NCI-H510A treated with DMSO at 0.1 percent for 48 hours (cell line): Measurements from ENCODE around the gene PPP1CA.
A peak's percentile ranks its signal among the peaks of the same experiment; 100 is the strongest.

Experiments
- DNase-seq: peaks from one replicate; lab custom pipeline; 2025; lab: John Stamatoyannopoulos, UW

The PPP1CA gene

DNA sequence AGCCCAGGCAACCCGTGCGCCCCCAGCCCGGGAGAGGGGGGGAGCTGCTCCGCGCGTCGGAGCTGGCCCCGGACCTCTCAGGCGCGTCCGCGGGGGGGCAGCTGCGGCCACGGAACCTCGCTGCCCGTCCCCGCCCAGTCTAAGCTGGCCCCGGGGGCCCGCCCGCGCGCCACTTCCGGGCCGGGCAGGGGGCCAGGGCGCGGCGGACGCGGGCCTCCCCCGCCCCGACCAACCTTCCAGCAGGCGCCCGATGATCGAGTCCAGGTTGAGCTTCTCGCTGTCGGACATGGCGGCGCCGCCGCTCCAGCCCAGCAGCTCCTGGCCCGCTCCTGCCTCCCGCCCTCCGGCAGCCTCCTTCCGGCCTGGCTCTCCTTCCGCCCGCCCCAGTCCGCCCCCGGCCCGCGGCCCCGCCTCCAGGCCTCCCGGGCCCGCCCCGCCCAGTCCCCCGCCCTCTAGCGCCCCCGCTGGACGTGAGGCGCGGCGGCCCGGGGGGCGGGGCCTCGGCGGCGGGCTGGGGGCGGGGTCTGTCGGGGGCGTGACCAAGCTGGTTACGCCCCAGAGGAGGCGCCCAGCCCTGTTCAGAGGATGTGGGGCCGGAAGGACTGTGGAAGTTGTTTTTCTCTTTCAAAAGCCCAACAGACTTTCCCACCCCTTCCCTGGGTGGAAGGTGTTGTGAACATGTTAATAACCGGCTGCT lies at the start of gene PPP1CA:
PPP1CA (minus strand) TSS at position 364 of the 697 bp plus-strand sequence; CDS start at position 288, 76 bp downstream.
- peak; percentile 90 for DNase-seq

DNA sequence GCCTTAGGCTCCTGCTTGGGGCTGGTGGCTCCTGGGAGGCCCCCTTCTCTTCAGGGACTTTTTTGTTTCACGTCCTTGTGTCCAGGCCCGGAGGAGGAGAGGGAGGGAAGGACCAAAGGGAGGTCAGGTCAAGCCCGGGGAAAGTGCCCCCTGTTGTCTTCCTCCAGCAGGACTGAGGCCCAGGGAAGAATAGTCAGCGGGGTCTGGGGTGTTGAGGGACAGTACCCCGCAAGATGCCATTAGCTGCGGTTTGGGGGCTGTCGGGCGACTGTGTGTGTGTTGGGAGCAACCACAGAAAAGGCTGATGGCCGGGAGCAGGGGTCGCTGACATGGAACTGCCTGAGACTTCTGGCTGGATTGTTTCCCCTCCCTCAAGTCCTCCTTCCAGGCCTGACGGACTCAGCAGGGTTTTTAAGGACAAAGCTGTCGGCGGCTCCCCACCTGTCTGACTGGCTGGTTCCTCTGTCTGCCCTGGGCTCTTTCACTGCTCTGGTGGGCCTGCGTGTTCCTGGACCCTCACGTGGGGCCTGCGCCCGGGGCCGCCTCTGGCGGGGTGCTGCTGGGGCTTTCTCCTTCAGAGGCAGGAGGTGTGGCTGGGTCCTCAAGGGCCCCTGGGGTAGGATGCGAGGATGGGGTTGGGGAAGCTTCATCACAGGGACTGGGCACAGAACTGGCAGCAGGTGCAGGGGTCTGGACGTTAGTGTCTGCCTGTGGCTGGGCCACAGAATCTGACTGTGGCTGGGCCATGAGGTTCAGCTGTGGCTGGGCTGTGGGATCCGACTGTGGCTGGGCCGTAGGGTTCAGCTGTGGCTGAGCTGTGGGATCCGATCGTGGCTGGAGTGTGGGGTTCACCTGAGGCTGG lies 49.4 kb upstream of the PPP1CA start:
- no peak for DNase-seq

DNA sequence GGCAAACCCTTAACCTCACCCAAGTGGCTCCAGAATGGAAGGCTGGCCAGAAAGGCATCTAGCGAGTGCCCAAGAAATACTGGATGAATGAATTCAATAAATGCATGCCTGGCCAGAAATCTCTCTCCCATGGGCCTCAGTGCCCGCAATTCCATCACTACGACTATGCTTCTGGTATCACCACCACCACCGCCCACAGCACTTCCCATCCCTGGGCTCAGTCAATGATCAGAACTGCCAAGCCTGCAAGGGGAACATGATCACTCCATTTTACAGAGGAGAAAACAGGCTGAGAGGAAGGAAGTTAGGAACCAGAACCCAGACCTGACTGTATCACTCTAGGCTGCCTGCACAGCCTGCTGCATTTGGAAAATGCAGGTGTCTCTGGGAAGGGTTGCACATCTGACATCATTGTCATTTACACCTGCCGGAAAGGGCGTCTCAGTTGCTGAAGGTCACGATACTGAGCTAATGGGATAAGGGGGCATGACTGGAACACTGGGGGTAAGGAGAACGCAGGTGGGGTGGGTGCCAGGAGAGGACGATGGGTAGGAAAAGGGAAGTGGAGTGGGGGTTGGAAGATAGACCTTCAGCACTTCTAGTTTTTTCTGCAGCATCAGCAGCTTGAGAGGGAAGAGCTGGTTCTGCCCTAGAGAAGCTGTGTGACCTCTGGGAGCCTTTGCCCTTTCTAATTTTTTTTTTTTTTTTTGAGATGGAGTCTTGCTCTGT lies 47.6 kb upstream of the PPP1CA start:
- DNase-seq, result peak; percentile 68

DNA sequence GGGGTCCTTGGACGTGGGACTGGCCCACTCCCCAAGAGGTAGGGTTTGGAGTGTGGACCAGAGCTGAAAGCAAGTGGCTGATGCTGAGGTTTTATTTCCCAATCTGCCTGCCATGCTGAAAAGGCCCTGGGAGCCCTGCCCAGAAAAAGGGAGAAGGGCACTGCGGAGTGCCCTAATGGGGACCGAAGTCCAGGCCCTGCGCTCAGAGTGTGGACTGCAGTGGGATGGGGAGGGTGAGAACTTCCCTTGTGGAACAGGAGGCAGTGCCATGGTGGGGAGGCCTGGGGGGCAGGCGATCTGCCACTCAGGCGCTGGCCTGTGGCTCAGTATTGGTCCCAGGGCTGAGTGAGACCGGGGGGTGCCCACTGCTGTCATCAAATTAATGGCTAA lies 46.6 kb upstream of the PPP1CA start:
- DNase-seq, result no peak

DNA sequence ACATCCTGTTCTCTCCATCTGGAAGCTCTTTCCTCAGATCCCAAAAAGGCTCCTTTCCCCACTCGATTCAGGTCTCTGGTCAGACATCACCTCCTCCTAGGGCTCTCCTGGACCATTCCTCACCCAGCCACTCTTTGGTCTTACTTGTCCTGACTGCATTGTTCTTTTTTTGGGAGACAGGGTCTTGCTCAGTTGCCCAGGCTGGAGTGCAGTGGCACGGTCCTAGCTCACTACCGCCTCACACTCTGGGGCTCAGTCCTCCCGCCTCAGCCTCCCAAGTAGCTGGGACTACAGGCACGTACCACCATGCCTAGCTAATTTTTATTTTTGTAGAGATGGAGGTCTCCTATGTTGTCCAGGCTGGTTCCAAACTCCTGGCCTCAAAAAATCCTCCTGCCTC lies 43.9 kb upstream of the PPP1CA start:
- no peak for DNase-seq

DNA sequence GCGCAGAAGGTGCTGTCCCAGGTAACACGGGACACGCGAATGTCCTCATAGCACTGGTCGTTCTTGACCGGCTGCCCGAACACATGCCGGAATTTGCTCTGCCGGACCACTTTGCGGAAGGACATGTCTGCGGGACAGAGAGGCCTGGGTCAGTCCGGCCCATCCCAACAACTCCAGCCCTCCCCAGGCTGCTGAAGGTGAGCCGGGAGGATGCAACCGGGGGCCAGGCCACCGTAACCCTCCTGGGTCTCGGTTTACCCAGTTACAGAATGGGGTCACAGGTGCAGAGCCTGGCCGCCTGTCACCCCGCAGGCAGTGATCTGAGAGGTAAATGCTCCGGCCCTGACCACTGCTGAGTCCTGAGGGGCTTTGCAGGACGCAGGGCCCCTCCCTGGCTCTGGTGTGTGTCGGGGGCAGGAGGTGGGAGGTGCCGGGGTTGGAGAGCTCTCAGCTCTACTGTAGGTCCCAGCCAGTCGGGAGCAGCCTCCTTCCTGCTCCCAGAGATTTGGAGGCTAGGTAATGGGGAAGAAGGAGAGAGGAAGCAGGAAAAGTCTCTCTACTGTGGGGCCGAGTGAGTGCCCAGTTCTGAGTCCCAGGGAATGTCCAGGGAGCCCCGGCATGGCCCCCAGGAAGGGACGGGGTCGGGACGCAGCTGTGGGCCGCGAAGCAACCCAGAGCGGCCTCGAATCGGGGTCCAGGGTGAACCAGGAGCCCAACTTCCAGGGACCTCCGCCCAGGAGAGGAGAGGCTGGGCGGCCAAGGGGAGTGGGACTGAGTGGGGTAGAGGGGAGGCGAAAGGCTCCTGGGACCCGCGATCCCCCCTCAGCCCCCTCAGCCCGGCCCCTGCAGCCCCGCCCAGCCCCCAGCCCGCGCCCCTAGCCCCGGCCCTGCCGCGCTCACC lies 41.1 kb upstream of the PPP1CA start:
- DNase-seq, result no peak

DNA sequence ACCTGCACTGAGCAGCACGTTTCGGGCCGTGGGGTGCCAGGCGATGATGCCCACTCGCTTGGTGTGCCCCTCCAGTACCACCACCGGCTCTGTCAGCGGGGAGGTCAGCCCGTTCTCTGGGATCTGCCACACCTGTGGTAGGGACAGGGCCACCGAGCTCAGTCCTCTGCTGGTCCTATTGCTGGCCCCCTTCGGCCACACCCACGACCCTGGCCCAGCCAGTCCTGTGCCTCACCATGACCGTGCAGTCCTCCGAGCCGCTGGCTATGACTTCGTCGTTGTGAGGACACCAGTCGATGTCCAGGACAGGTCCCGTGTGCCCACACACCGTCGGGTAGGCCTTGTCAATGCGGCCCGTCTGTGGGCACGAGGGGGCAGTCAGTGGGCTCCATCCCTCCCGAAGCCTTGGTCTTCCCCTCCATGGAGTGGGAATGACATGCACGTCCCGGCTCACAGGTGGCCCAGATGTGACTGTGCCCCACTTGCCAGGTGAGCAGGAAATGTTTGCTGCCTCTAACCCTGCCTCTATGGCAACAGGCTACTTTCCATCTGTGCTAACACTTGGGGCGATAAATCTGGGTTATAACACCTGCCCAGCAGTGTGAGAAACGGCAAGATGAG lies 40.2 kb upstream of the PPP1CA start:
- no peak for DNase-seq

DNA sequence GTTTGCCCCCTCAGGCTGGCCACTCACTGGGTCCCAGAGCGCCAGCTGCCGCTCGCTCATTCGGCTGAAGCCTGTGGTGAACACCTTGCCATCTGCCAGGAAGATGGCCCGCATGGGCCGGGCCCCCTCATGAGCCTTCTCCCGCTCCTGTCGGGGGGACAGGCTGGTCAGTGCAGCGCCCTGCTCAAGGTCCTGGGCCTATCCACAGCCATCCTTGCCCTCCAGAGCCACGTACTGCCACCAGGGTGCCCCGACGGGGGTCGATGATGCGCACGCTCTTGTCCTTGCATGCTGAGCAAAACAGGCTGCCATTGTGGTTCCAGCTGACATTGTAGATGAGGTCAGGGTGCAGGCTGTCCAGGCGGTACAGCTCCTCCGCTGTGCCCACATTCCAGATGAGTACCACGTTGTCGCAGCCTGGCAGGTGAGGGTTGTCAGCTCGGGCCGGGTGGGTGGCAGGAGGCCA lies 39.5 kb upstream of the PPP1CA start:
- DNase-seq, result no peak

DNA sequence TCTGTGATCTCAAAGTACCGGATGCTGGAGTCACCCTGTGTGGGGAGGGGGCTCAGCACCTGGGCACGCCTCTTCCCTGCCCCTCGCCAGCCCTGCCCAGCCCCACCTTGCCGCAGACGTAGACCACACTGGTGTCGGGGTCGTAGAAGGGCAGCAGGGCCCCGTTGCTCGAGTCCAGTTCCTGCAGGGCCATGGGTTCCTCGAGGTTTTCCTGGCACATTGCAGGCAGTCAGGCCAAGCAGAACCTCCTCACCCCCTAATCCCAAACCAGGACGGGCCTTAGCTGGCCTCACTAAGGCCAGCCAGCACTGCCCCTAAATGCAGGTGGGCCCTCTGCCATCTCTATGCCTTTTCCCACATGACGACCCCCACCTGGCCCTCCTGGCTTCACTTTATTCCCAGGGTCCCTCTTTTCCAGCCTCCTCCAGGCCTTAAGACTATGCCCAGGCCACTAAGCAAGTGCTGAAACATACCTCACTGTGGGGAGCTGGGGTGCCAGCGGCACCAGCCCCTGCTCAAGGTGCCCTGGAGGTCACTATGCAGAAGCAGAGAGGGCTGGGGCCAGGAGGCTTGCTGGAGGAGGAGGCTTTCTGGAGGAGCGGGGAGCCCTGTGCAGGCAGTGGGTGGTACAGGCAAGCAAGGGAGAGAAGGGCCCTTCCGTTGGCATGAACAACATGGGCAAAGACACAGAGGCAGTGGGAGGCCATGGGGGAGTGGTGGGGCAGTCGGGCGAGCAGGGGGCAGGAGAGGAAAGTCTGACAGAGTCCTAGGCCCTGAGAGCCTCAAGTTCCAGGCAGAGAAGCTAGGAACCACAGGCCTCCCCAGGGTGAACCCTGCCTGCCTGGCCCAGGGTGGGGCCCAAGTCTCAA lies 38.8 kb upstream of the PPP1CA start:
- DNase-seq, result no peak

DNA sequence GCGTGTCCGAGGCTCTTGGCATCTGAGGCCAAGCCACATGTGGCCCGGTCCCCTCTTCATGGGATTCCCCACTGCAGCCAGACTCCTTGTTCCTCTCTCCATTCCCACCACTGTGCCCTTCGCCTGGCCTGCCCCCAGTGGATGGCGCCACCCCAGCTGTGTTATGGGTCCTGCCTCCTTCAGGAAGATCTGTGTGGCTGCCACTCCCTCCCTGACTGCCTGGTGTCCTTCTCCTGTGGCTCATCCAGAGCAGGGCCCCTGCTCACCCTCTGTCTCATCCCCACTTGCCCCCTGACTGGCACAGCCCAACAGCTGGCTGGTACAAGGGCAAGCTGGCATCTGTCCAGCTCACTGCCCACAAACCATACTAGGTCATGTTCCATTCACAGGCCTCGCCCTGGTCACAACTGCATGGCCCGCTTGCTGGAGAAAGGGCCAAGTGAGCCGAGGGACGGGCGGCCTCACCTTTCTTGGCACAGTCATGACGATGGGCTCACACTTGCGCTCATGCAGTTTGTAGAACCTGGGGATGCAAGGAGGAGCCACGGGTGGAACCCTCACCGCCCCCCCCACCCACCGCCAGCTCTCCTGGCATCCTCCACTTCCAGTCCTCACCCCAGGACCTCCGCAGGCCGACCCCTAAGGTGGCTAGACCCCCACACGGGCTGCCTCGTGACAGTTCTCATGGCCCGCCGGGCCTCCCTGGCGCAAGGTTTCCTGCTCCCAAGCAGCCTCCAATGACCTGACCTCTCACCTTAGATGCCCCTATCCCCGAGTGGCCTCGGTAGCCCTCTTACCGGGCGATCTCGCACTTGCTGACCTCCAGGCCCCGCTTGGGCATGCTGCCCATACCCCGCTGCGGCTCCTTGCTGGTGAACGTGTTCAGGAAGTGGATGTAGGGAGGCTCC lies 37.9 kb upstream of the PPP1CA start:
- no peak for DNase-seq

DNA sequence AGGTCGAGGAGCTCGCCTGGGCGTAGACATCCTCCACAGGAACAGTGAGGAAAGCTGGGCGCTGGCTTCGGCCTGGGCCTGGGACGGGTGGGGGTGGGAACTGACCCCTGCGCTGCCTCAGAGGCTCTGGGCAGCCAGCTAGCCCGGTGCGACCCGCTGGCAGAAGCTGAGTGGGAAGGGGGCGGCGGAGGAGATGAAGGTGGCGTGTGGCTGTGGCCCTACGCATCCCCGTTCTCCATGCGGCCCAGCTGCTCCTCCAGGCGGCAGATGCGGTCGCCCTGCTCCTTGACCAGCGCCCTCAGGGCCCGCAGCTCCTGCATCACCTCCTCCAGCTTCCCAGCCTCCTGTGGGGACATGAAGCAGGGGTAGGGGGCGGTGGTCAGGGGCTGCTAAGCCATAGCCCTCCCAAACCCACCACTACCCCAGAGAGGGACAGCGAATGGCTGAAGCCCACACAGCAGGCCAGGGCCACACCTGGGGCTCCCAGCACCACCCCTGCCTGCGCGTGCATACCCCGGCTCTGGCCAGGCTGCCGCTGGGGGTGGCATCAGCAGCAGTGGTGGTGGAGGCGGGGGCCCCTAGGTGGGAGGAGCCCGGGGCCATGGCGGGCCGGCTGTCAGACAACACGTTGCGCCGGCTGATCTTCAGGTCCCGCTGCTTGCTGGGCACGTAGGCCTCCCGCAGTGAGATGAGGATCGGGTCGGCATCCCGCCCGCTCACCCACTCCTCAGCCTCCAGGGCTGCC lies 36.7 kb upstream of the PPP1CA start:
- no peak for DNase-seq

DNA sequence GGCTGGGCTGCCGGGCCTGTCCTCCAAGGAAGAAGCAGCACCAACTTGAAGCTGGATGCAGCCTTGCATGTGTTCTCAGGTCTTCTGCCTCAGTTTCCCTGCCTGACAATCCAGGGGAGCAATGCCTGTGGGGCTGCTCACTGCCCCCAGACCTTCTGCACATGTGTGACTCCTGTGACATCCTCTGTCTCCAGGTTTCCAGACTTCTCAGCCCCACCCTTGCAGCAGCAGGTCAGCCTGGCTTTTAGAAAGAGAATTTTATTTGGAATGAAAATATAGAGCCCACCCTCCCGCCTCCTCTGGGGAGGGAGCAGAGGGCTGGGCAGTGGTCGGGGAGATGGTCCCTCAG lies 36.1 kb upstream of the PPP1CA start:
- DNase-seq, result no peak

DNA sequence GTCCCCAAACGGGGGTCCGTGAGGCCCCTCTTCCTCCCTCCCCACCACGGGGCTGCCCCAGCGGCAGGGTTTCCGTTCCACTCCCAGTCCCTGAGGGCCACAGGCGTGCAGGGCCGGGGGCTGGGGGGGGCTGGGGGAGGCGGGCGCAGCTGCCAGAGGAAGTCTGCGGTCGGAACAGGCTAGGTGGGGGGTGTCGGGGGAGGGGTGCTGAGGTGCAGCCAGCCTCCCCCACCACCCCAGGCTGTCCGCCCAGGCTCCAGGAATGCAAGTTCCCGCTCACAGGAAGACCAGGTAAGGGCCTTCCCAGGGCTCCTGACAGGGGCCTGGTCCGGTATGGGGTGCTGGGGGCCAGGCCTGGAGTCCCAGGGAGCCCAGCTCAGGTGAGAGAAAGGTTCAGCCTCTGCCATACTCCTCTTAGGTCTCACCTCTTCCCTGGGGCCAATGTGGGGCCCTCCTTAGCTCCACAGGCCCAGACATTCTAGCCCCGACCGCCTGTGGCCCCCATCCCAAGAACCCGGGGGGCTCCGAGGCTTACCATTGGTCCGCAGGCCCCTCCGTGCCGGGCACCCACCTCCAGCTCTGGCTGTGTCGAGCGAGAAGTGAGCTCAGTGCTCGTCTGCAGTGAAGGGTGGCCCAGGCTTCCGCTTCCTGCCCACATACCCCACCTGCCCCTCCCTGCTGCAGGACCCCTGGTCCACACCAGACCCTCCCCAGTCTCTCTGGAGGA lies 35.6 kb upstream of the PPP1CA start, which contains the start of gene PTPRCAP:
PTPRCAP (minus strand) TSS at position 601 of the 727 bp plus-strand sequence; CDS start at position 538, 63 bp downstream.
- no peak for DNase-seq

DNA sequence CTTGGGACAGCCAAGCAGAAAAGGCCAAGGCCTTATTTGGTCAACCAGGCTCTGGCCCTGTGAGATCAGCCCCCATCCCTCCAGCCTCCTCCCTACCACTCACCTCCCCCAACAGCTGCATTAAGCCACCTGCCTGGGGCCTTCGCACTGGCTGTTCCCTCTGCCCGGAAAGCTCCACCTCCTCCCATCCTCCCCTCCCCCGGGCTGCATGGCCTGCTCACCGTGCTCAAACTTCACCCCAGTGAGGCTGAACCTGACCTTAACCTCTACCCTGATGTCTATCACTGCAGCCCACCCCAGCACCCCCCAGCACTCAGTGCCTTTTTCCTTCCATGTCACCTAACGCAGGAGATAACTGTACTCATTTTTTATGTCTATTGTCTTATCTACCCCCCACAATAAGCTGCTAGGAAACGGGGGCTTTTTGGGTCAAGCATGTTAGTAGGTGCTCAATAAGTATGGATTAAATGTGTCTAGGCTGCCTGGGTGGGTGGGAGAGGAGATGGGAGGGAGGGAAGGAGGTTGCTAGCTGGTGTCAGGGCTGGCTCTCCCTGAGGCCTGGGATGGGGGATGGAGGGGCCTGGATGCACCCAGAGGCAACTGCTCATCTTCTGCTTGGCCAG lies 34.9 kb upstream of the PPP1CA start:
- DNase-seq, result no peak

DNA sequence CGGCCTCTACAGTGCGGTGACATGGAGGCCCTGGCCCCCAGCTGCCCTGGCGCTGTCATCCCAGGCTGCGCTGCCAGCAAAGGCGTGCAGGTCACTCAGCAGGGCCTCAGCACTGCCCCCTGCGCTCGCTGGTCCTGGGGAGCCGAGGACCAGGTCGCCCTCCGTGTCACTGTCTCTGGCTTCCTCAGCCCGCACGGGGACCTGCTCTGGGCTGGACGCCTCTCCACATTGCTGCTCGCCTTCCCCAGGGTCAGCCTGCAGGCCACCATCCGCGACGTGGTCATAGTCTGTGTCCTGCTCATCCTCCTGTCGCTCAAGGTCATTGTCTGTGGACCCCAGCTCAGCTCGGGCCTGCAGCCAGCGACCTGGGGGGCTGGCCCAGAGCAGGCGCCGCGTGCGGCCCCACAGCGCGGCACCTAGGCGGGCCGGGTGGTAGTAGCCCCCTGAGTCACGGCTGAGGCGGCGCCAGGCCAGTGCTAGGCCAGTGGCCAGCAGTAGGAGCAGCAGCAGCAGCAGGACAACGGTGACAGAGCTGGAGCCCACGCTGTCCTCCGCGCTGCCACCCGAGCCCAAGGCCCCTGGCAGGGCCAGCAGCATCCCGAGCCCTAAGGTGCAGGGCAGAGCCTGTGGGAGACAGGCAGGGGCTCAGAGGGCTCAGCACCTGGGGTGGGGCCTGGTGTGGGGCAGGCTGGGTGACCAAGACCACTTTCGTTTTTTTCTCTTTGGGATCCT lies 34.2 kb upstream of the PPP1CA start:
- no peak for DNase-seq

DNA sequence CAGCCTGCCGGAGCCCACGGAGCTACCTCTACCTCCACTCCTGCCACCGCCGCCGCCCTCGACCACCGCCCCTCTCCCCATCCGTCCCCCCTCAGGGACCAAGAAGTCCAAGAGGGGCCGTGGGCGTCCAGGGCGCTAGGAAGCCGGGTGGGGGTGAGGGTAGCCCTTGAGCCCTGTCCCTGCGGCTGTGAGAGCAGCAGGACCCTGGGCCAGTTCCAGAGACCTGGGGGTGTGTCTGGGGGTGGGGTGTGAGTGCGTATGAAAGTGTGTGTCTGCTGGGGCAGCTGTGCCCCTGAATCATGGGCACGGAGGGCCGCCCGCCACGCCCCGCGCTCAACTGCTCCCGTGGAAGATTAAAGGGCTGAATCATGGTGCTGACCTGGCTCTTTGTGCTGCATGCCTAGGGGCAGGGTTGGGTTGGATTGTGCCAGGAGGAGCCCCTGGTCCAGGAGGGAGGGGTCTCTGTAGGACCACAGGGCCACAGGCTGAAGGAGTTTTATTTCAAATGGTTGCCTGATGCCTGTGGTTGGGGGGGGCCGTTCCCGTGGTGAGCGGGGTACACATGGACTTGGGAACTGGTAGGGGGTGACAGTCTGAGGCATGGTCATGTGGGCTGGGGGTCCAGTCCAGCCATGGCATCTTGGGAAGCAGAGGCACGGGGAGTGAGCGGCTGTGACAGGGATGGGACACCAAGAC lies 33.5 kb upstream of the PPP1CA start:
- DNase-seq, result no peak
